Erythroblast (primary cell): Measurements from ENCODE around the gene BIRC6.

Experiments used
- GATA1 ChIP-seq: IDR thresholded peaks from 2 replicates; pipeline ENCODE4 v1.6.1; 2011; ENCODE audit warnings: low read depth, mild to moderate bottlenecking, control low read depth, low read length, moderate library complexity
- POLR2A ChIP-seq: IDR thresholded peaks from 2 replicates; pipeline ENCODE4 v1.6.1; 2011; ENCODE audit warnings: mild to moderate bottlenecking, low read length

GRCh38 chr2:32614084-32614483, 257.3 kb downstream of the BIRC6 start:
- TF ChIP-seq POLR2A: no peak
- TF ChIP-seq GATA1: no peak
